Measurements from ENCODE around the gene RALGAPA2.

The RALGAPA2 gene

DNA sequence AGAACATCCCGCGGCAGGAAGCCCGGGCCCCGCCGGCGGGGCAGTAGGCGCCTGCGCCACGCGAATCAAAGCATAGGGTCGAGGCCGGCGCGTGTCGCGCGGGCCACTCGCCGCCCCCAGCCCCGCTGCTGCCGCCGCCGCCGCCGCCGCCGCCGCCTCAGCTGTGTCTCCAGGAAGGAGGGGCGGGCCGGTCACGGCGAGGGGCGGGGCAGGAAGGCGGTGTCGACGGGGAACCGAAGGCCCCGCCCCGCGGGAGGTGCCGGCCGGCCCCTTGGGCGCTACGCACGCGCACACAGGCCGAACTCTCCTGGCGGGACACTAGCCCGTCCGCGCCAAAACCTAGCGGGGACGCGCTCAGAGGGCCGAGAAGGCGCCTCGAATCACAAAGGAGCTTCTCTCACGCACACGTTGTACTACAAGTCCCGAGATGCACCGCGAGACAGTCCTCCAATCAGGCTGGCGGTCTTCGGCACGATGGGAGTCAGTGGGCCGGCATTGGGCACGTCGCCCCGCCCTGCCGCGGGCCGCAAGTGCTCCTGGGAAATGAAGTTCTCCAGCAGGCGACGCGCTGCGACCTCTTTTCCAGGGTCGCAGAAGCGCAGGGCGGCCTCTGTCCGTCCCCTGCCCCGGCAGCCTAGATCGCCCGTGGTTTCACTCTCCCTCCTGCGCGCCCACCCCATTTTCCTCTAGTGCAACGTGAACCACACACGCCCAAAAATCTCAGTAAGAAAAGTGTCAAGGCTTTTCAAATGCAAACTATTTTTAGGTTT lies at the start of gene RALGAPA2:
Gene RALGAPA2, minus strand, starts transcription at position 171 of the 770 bp plus-strand sequence. Its CDS starts 164 bp downstream, at position 7.
- DNase-seq = peak; percentile 68

DNA sequence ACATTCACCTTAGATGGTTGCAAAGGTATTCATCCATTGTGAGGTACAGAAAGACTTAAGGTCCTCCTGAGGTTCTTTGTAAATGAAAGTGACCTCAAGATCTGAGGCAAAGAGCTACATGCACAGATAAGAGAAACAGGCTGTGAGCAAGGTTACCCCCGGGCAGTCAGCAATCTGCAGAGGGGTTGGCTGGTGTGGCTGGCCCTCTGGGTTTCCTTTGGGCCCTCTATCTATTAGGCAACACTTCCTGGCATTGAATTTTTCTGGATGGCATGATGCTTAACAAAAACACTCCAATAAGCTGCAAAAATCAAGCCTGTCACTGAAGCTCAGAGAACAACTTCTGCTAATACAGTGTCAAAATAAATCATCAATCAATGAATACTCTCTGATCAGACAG lies 48.9 kb upstream of the RALGAPA2 start:
- DNase-seq = no peak

DNA sequence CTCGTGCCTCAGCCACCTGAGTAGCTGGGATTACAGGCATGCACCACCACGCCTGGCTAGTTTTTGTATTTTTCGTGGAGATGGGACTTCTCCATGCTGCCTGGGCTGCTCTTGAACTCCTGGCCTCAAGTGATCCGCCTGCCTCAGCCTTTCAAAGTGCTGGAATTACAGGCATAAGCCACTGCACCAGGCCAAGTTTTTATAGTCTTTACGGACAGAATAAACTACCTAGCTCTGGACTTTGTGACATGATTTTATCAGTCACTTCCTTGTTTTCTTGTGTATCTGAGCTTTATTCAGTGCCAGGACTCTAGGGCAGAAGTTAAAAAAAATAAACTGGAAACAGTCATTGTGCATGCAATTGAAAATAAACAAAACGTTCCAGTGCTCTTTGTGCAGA lies 46.7 kb upstream of the RALGAPA2 start:
- DNase-seq = no peak

DNA sequence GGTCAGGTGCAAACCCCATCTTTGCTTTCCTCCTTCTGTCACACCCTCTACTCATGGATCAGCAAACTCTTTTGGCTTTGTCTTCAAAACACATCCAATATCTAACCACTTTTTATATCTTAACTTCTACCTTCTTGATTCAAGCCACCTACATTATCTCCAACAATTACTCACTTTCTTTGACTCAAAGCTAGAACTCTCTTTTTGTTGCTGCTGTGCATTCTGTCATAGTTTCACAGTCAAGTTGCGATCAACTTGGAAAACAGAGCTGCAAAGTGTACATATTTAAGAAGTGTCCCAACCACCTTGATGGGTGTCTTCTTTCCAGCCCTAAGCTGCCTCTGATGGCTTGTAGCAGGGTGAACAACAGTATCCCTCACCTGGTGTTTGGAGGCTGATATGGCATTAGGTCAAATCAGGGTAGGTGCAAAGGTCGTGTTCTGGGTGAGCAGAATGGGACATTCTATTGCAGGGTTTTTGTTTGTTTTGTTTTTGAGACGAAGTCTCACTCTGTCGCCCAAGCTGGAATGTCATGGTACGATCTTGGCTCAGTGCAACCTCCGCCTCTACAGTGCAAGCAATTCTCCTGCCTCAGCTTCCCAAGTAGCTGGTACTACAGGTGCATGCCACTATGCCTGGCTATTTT lies 43.4 kb upstream of the RALGAPA2 start:
- no peak for DNase-seq

DNA sequence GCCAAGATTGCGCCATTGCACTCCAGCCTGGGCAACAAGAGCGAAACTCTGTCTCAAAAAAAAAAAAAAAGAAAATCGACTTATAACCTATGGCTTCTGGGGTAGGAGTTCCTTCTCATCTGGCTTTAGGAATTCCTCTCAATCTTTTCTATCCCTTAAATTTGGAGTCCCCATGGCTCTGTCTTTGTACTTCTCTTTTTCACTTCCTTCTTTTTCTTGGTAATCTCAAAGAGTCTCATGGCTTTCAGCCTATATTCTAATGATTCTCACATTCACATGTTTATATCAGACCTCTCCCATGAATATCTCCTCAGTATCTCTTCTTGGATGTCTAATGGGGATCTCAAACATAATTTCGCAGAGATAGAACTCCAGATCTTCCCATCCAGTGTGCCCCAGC lies 42.8 kb upstream of the RALGAPA2 start:
- no peak for DNase-seq

DNA sequence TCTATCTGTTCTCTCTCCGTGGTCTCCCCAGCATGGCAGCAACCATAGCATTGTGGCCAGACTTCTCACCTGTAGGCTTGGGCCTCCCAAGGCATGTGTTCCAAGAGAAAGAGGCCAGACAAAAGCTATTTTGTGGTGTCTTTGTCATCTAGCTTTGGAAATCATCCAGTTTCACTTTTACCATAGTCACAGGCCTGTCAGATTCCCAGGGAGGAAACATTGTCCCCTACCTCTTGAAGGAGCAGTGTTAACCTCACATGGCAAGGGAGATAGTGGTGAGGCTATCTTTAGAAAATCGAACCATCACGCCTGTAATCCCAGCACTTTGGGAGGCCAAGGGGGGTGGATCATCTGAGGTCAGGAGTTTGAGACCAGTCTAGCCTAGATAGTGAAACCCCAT lies 42.3 kb upstream of the RALGAPA2 start:
- DNase-seq = no peak

DNA sequence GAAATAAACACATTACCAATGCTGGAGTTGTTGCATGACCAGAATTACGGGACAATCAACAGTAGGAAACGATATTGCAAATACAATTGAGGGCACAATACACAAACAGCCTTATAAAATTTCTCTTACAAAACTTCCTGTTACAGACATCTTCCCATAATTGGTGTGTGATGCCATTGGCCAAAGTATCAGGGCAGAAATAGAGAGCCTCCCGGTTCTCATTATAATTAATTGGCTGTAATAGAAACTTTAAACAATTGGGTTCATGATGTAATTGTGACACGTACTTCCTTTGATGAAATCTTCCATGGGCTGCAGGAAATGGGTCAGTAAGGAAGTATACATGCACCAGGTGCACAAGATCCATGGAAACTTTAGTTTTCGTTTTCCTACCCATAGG lies 40.3 kb upstream of the RALGAPA2 start:
- no peak for DNase-seq

DNA sequence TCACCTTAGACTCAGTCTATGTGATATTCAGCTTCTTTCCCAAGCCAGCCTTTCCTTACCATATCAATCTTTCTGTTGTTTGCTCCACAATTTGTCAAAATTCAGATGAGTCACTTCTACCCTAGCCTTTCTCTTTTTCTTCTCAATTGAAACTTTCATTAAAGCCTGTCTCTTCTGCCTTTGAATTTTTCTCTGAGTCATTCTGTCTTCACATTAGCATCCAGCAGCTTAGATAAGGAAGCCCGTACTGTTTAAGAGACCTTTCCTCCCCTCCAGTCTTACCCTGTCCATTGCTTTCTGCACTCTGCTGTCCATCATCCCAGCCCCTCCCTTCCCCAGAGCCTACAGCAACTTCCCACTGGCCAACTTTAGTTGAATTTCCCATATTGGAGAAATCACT lies 34.9 kb upstream of the RALGAPA2 start:
- DNase-seq = no peak

DNA sequence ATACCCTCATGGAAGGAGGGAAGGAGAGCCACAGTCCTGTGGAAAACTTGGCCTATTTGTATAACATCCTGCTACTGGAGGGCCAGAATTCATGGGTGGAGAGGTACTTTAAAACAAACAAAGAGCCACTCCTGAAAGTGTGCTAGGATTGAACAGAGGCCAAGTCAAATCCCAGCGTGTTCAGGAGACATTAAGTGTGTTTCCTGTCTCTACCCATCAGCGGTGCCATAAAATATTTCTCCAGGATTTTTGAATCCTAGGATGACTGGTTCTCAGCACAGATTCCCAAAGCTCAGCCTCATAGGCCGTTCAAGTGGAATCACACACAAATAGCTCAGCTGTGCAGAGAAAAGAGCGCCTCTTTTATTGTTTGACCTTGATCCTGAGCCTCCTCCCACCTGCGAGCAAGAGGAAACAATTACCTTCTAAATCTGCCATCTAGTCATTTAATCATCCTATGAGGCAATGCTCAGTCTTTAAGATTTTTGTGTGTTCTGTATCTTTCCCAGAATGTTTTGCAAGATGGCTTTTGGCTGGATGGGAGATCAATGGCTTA lies 31.8 kb upstream of the RALGAPA2 start:
- DNase-seq = no peak

DNA sequence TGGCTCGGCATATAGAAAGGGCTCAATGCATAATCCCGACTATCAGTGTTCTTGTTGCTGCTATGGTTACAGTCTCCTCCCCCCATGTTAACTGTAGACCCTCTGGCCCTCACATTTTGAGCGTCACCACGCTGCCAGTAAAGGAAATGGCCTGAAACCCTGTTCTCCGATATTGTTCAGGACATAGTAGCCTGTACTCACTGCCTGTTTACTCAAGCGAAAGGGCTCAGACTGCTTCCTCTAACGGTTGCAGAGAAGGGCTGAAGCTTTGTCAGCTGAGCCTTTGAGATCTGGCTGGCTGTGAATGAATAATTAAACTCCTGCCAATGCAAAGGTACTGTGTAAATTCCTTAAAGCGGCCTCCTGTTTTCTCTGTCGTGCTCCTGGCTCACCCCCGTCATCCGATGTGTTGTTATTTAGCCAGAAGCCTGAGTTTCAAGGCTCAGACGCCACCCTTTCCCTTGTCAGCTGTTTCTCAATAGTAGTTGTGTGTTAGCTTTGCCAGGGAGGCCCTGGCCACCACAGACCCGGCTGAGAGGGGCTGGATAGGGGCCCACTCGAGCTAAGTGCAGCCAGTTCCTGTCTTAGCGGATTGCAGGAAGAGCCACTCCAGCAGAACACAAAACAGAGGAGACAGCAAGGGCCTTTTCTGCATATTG lies 31.2 kb upstream of the RALGAPA2 start:
- no peak for DNase-seq

DNA sequence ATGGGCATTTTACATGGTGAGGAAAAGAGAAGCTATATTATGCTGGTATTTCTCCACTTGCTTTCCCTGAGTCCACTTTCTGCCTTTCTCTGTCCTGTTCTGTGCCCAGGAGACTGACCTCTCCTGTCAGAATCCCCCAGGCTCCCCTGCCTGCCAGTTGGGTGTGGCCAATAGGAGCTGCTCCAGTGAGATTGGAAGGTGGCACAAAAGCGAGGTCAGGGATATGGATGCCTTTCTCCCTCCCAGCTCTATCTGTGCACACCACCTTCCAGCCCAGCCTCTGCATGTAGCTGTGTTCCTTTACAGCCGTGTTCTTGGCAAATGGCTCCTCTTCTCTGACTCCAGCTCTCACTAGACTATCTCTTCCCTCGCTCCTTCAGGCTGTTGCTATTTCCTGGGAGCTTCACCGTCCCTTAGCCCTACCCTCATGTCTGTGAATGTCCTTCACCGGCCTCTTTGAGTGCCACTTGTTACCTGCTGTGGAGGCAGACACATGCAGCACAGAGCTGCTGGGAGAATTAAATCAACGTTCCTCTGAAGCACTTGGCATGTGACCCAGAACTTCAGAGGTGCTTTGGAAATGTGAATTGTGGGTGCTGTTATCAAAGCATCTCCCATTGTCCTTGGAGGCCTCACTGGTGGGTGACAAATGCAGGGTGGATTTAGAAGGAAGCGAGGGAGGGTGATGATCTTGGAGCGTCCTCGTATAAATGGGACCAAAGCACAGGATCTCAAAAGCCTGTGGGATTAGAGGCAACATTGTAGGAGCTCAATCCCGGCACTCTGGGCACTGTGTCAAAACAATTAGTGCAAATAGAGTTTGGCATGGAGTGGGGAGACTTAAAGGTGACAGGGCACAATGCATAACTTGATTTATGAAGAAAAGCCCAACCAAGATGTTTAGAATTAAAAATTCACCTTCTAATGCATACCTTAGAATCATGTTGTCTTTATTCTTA lies 28.9 kb upstream of the RALGAPA2 start:
- DNase-seq = no peak

DNA sequence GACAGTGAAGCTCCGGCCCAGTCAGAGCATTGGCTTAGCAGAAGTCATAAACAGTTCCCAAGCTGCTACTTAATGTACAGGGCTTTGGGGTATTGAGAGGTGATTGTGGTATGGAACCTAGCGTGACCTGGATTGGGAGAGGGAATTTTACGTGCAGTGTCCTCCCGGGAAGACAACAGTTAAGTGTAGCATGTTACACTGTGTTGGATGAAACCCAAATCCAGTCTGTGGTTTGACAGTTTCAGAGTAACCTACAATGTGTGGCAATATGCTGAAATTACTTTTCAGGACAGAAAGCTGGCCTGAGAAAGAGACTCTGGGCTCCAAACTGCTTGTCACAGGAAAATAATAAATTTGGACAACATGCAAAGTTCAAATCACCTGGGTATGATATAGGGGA lies 28.1 kb upstream of the RALGAPA2 start:
- DNase-seq = no peak

DNA sequence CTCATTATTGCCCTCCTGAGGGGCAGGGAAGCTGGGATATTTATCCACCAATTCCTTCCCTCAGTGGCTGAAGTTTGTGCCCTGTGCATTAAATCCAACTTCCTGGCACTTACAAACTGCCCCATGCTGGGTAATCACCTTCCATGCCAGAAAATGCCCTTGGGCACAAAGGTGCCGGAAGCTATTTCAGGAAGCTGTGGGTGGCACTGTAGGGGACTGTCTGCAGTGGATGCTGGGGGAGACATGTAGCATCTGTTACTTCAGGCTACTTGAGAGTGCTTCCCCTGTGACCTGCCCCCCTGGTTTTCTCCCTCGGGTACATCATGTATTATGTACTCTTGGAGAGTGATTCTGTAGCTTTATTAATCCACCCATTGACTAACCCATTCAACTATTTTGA lies 24.7 kb upstream of the RALGAPA2 start:
- DNase-seq = no peak

DNA sequence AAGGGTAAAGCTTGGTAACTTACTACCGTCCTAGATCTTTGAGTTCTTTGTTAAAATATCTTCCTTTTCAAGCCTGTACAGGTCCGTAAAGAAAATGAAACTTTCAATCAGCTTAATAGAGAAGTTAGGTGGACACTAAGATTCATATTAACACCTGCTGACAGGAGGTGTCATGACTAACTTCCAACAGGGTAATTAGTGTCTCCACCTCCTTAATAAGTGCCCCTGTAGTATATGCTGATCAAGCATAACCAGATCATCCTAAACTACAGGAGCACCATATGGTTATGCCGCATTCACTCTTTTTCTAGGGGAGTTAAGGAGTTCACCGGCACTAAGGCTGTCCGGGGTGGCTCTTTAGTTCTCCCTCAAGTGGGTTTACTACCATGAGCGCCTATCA lies 23.9 kb upstream of the RALGAPA2 start:
- DNase-seq = no peak

DNA sequence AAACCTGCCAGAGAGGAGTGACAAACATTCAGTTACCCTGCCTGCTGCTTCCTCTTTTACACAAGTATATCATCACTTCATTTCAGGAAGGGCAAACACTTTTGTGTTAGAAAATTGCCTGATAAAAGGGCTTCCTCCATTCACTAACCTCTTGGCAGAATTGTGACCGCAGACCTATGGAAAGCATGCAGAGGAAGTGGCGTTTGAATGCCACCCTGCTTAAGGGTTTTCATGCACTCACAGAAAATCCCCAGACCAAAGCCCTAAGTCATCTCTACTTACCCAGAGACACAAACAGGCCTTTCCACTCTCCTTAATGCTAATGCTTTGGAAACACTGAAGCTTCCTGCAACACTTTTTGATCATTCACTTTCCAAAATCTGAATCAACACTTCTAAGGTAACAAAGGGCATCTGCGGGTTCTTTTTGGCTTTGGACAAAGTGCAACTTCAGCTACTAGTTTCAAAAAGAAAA lies 22.1 kb upstream of the RALGAPA2 start:
- no peak for DNase-seq

DNA sequence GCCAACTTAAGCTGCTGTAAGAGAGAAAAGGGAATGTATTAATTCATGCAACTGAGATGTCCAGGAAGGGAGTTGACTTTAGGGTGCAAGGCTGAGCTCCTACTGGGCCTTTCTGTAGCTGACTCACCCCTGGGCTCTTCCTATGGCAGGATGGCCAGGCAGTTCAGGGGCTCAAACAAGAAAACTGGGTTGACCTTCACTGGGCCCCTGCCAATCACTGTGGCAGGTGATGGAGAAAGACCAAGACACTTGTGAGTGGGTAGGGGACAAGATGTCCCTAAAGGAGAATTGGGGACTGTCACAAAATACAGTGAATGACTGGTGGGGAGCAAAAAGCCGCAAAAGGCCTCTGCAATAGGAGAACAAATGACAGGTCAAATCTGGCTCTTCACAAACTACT lies 21.5 kb upstream of the RALGAPA2 start:
- no peak for DNase-seq

DNA sequence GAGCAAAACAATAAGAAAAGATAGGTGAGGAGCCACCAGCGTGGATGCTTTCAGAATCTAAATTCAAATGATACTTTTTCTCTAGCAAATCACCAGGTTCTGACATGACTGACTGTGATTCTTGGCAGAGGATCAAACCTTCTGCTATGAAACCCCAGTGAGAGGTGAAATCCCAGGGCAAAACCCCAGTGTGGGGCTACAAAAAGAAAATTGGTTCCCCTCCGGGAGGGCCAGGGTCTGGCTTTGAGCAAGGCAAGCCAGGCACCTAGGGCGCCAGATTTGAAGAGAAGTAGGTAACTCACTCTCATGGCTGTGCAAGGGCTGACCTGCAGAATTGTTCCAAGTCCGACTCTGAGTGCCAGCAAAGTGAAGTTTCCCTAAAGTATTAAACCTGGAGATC lies 20.2 kb upstream of the RALGAPA2 start:
- DNase-seq = no peak

DNA sequence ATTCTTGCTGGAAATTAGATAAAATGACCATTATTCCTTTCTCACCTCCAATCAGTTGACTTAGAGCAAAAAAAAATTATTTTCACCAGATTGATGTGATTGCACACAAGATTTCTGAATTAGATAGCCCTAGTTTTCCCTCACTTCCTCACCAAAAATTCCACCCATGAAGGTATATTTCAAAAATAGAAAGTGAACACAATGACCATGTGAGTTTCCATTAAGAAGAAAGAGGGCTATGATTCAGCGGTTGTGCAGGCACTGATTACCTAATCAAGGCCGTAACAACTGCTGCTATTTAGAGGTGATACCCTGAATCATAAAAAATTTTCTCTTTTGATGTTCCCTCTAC lies 19.5 kb upstream of the RALGAPA2 start:
- no peak for DNase-seq

DNA sequence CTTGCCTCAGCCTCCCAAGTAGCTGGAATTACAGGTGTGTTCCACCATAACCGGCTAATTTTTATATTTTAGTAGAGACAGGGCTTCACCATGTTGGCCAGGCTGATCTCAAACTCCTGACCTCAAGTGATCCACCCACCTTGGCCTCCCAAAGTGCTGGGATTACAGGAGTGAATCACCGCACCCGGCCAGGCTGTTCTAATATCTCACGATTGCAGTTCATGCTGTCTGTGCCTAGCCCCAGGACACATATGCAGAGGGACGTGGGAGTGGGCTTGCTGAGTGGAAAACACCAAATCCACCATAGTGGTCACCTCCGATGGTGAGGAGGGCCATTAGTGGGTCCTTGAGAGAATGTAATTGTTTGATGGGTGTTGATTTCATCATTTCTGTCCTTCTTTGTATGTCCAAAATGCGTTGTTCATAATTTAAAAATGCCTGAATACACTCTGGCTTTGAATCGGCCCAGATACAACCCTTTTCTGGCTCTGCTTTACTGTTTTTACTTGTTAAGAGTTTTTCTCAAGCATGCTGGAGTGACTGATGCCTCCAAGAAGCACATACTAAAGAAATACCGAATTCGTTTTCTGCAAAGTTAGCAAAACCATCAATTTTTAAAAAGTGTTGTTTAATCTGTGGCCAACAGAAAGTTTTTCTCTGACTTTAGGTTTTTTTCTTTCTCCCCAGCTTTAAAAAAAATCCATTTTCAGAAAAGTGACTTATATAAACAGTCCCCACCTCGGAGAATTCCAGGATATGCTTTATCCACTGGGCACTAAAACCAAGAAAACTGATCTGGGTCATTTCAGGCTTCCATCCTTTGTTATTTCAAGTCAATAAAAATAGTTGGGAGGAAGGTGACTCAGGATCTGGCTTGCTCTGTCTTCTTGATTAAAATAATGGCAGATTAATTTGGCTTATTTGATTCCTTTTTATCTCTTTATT lies 18.8 kb upstream of the RALGAPA2 start:
- DNase-seq = no peak

DNA sequence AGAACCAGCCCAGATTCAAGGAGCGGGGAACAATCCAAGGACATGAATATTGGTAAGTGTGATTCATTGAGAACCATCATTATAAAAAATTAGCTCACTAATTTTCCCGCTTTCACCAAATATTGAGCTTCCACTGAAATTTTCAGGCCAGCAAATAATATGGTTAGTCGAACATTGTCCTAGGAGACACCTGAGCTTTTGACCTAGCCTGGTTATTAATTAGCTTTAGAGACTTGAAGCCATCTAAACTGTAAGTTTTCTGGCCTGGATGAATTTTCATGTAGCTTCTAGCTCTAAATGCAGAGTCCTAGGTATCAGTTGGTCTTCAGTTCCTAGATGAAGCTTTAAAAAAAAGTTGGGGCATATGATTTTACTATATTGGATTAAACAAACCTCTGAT lies 17.1 kb upstream of the RALGAPA2 start:
- DNase-seq = no peak

DNA sequence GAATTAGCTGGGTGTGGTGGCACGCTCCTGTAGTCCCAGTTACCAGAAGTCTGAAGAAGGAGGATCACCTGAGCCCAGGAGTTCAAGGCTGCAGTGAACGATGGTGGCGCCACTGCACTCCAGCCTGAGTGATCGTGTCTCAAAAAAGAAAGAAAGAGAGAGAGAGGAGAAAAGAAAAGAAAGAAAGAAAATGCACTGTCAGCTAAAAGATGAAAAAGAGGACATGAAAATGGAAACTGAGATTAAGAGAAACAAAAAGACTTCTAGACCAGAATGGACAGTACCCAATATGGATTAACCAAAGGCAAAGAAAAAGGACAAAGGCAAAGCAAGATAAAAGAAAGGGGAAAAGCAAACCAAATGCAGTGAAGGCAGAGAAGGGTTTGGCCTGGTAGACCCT lies 9.0 kb upstream of the RALGAPA2 start:
- DNase-seq = no peak

DNA sequence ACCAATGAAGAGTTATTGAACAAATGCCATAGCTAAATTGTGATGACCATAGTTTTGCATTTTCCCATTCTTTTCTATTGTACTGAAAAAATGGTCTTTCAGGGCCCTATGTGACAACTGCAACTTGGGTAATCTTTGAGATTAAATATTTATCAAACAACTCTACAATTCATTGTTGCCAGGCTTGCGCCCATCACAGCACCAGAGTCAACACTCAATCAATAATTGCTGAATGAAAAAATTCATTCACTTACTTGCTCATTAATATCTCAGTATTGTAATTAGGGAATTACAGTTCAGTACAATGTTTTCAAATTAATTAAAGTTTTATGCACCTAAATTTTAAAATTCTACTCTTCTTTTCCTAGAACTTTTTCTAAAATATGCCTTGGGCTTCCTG lies 7.7 kb upstream of the RALGAPA2 start:
- DNase-seq = no peak

Data from NCI-H2107 (cell line).